RKO (cell line): ENCODE measurements around the gene CCL2.
"Not testable (repeated sequence)": the region's sequence is repeated elsewhere in the genome, so short reads cannot be mapped to it uniquely, and the experiment has no call there.

Experiments used
- DNase-seq: peaks from one replicate; pipeline ENCODE4 v3.0.0-alpha.2; 2016; ENCODE audit warnings: low spot score

The CCL2 gene

GRCh38 chr17:34254651-34255380 is at the start of gene CCL2:
TSS of gene CCL2 (plus strand) at chr17:34255285. CDS start at chr17:34255350, 65 bp downstream.
- no peak for DNase-seq

- no peak for DNase-seq
Measured at GRCh38 chr17:34205401-34205800, 49.7 kb upstream of the CCL2 start.

- DNase-seq, result no peak
Measured at GRCh38 chr17:34206569-34206968, 48.5 kb upstream of the CCL2 start.

- no peak for DNase-seq
Measured at GRCh38 chr17:34207572-34207971, 47.5 kb upstream of the CCL2 start.

GRCh38 chr17:34218748-34219147 is 36.3 kb upstream of the CCL2 start:
- no peak for DNase-seq

- no peak for DNase-seq
Measured at GRCh38 chr17:34219405-34219804, 35.7 kb upstream of the CCL2 start.

GRCh38 chr17:34220045-34220751 is 34.9 kb upstream of the CCL2 start:
- no peak for DNase-seq

GRCh38 chr17:34220752-34221395 is 34.2 kb upstream of the CCL2 start:
- no peak for DNase-seq

GRCh38 chr17:34221411-34221810 is 33.7 kb upstream of the CCL2 start:
- DNase-seq, result no peak

GRCh38 chr17:34222722-34223497 is 32.2 kb upstream of the CCL2 start:
- DNase-seq, result no peak

GRCh38 chr17:34225046-34225445 is 30.0 kb upstream of the CCL2 start:
- DNase-seq, result no peak

- no peak for DNase-seq
Measured at GRCh38 chr17:34226011-34226743, 28.9 kb upstream of the CCL2 start.

GRCh38 chr17:34226744-34227034 is 28.4 kb upstream of the CCL2 start:
- DNase-seq, result no peak

- not testable (repeated sequence) for DNase-seq
Measured at GRCh38 chr17:34227293-34227692, 27.8 kb upstream of the CCL2 start.

- no peak for DNase-seq
Measured at GRCh38 chr17:34227707-34228106, 27.4 kb upstream of the CCL2 start.

GRCh38 chr17:34228781-34229180 is 26.3 kb upstream of the CCL2 start:
- no peak for DNase-seq

GRCh38 chr17:34230342-34230741 is 24.7 kb upstream of the CCL2 start:
- no peak for DNase-seq

GRCh38 chr17:34234616-34235015 is 20.5 kb upstream of the CCL2 start:
- no peak for DNase-seq

- no peak for DNase-seq
Measured at GRCh38 chr17:34235389-34236028, 19.6 kb upstream of the CCL2 start.

GRCh38 chr17:34236281-34236892 is 18.7 kb upstream of the CCL2 start:
- no peak for DNase-seq

- no peak for DNase-seq
Measured at GRCh38 chr17:34237458-34237857, 17.6 kb upstream of the CCL2 start.
